K562 (cell line): ENCODE results near the gene POLD3. TPM values are rescaled to one million over a fixed set of nuclear protein-coding genes. Genes with fewer than 3 reads are reported as not detected.

ENCODE experiments used
- ATAC-seq: fragments of 200-7000 bp; cut with Tn5 transposase; 3 replicates; pipeline ENCODE4 v1.9.1; 2020; ENCODE audit warnings: moderate library complexity
- BruUV-seq: library from RNA; stranded (reverse); fragments of 400-500 nt; replicated peaks from 2 replicates; lab custom pipeline; 2021; lab: Mats Ljungman, UMichigan
- CTCF ChIA-PET: fragments of 300-600 bp; formaldehyde crosslinking; extraction: SDS; loops from one replicate; lab custom pipeline; 2021; ENCODE audit warnings: low intra/inter-chr PET ratio; lab: Yijun Ruan, JAX
- POLR2A ChIA-PET: fragments of 300-600, 350-650 bp; sonication (Branson Sonifier 250); formaldehyde crosslinking; extraction: SDS; loops from one replicate; lab custom pipeline; 2021; ENCODE audit warnings: antibody characterized with exemption, inconsistent platforms; lab: Yijun Ruan, JAX
- DNase-seq, 4 experiments: peaks; one replicate each; pipeline versions ENCODE4 v3.0.0 to v3.0.0-alpha.2; 2011 to 2018; ENCODE audit warnings: low spot score in 3 of 4, mixed read lengths in 3 of 4; ENCODE audit errors: extremely low read depth in 1 of 4
- FAIRE-seq: peaks from 2 replicates; lab custom pipeline; 2011; peaks lifted over from hg19 to GRCh38; lab: Jason Lieb, UNC
- H2AFZ ChIP-seq: 2 replicates; pipeline ENCODE4 v1.6.0; 2011; ENCODE audit warnings: low read depth, low read length, control low read depth, inconsistent platforms
- H3K27ac ChIP-seq: fragments of 200-600 bp; 3 replicates; pipeline ENCODE4 v1.8.0; 2011; ENCODE audit warnings: low read depth, mild to moderate bottlenecking, control low read depth, inconsistent platforms, low read length, moderate library complexity, mixed read lengths; ENCODE audit errors: extremely low read depth
- H3K27me3 ChIP-seq, 2 experiments: fragments of 300-600 bp in 1 of 2; 2 replicates in 1 of 2; 3 replicates in 1 of 2; pipeline versions ENCODE4 v1.6.0 to v1.8.0; 2011; ENCODE audit warnings: inconsistent platforms in 2 of 2, low read length in 2 of 2, mild to moderate bottlenecking in 1 of 2, mixed read lengths in 1 of 2, moderate library complexity in 1 of 2; ENCODE audit not compliant: control insufficient read depth in 2 of 2, insufficient read depth in 2 of 2
- H3K36me3 ChIP-seq: fragments of 300-600 bp; 3 replicates; pipeline ENCODE4 v1.8.0; 2011; ENCODE audit warnings: mild to moderate bottlenecking, low read length, inconsistent platforms; ENCODE audit not compliant: control insufficient read depth, insufficient read depth
- H3K4me1 ChIP-seq, 2 experiments: fragments of 200-600 bp in 1 of 2; replicated peaks in 1 of 2; 2 replicates in 1 of 2; 3 replicates in 1 of 2; pipeline versions ENCODE4 v1.5.1 to v1.8.0; 2011; ENCODE audit warnings: inconsistent platforms in 2 of 2, low read length in 2 of 2, mild to moderate bottlenecking in 1 of 2, mixed read lengths in 1 of 2, moderate library complexity in 1 of 2; ENCODE audit not compliant: control insufficient read depth in 2 of 2, insufficient read depth in 2 of 2
- H3K4me2 ChIP-seq: 2 replicates; pipeline ENCODE4 v1.6.1; 2011; ENCODE audit warnings: low read length, control low read depth, inconsistent platforms, mixed read lengths; ENCODE audit not compliant: insufficient read depth
- H3K4me3 ChIP-seq: fragments of 200-600 bp; sonication (generic), shearing (Covaris generic); 2 replicates; pipeline ENCODE4 v1.5.1; 2016; ENCODE audit warnings: control low read depth, inconsistent platforms
- H3K79me2 ChIP-seq: fragments of 200-600 bp; 3 replicates; pipeline ENCODE4 v1.8.0; 2011; ENCODE audit warnings: low read length, inconsistent platforms; ENCODE audit not compliant: control insufficient read depth, insufficient read depth
- H3K9ac ChIP-seq, 2 experiments: 2 replicates each; pipeline versions ENCODE4 v1.6.0 to v1.6.1; 2011; ENCODE audit warnings: low read depth in 2 of 2, low read length in 2 of 2, control low read depth in 1 of 2, inconsistent platforms in 1 of 2, mild to moderate bottlenecking in 1 of 2, mixed read lengths in 1 of 2; ENCODE audit not compliant: insufficient read depth in 1 of 2
- H3K9me1 ChIP-seq: one replicate; pipeline ENCODE4 v1.6.0; 2011; ENCODE audit warnings: inconsistent platforms, mild to moderate bottlenecking, low read length, moderate library complexity; ENCODE audit not compliant: control insufficient read depth, insufficient read depth
- H3K9me3 ChIP-seq: replicated peaks from 2 replicates; pipeline ENCODE4 v1.5.1; 2011; ENCODE audit warnings: low read depth, low read length, inconsistent platforms; ENCODE audit not compliant: control insufficient read depth, insufficient read depth
- H4K20me1 ChIP-seq: replicated peaks from 2 replicates; pipeline ENCODE4 v1.6.1; 2011; ENCODE audit warnings: low read length, inconsistent platforms, mixed read lengths; ENCODE audit not compliant: control insufficient read depth, insufficient read depth
- CTBP1 ChIP-seq: fragments of 450-650 bp; IDR thresholded peaks from 2 replicates; pipeline ENCODE4 v1.6.1; 2016; ENCODE audit warnings: borderline replicate concordance
- FOXM1 ChIP-seq, 2 experiments: fragments of 450-650 bp in 1 of 2; sonication (generic) in 1 of 2; formaldehyde crosslinking in 1 of 2; IDR thresholded peaks; 2 replicates each; pipeline versions ENCODE4 v1.6.1 to v1.9.0; 2017 to 2022; ENCODE audit warnings: low read depth in 2 of 2, mild to moderate bottlenecking in 2 of 2, missing genetic modification reagents in 1 of 2, moderate library complexity in 1 of 2
- GATAD2B ChIP-seq: fragments of 450-650 bp; IDR thresholded peaks from 2 replicates; pipeline ENCODE4 v1.6.1; 2017; ENCODE audit warnings: mild to moderate bottlenecking, borderline replicate concordance
- HMG20A ChIP-seq: fragments of 450-650 bp; formaldehyde crosslinking; conservative IDR thresholded peaks from 2 replicates; pipeline ENCODE4 v1.4.0; 2020; ENCODE audit warnings: mild to moderate bottlenecking, mixed read lengths
- NELFE ChIP-seq: IDR thresholded peaks from 2 replicates; pipeline ENCODE4 v1.6.1; 2011; ENCODE audit warnings: mild to moderate bottlenecking; ENCODE audit not compliant: insufficient read depth, insufficient read length
- NR2C2 ChIP-seq, 2 experiments: fragments of 200-800 bp in 1 of 2; sonication (Bioruptor generic) in 1 of 2; sonication (generic) in 1 of 2; formaldehyde crosslinking in 1 of 2; IDR thresholded peaks; 2 replicates each; pipeline versions ENCODE4 v1.6.1 to v1.8.0; 2016 to 2022; ENCODE audit warnings: mild to moderate bottlenecking in 1 of 2, missing compliant biosample characterization in 1 of 2, missing genetic modification characterization in 1 of 2, missing genetic modification reagents in 1 of 2
- SREBF2 ChIP-seq: sonication (generic); formaldehyde crosslinking; IDR thresholded peaks from 2 replicates; pipeline ENCODE4 v1.4.0; 2020; ENCODE audit warnings: mild to moderate bottlenecking, missing genetic modification reagents
- TEAD4 ChIP-seq, 2 experiments: sonication (generic) in 1 of 2; formaldehyde crosslinking in 1 of 2; IDR thresholded peaks; 2 replicates each; pipeline versions ENCODE4 v1.6.1 to v1.8.0; 2012 to 2022; ENCODE audit warnings: borderline replicate concordance in 1 of 2, inconsistent platforms in 1 of 2, low read length in 1 of 2, mild to moderate bottlenecking in 1 of 2, missing genetic modification reagents in 1 of 2
- YY1 ChIP-seq, 3 experiments: IDR thresholded peaks; 2 replicates each; pipeline ENCODE4 v1.6.1; 2011; ENCODE audit warnings: low read length in 2 of 3, mild to moderate bottlenecking in 2 of 3, moderate library complexity in 2 of 3, borderline replicate concordance in 1 of 3, control low read depth in 1 of 3, low read depth in 1 of 3; ENCODE audit not compliant: insufficient read depth in 3 of 3, insufficient replicate concordance in 2 of 3, control insufficient read depth in 1 of 3, insufficient read length in 1 of 3; ENCODE audit errors: extremely low read depth in 1 of 3
- ZNF76 ChIP-seq: fragments of 250-450 bp; sonication (Bioruptor Pico); IDR thresholded peaks from 2 replicates; pipeline ENCODE4 v1.4.0; 2020; ENCODE audit warnings: mild to moderate bottlenecking, moderate library complexity, borderline replicate concordance
- WGBS: fragments of 100-300 bp; shearing (Covaris generic); methylation state at CpG from one replicate; pipeline ENCODE4 v1.1.6; 2016; ENCODE audit warnings: low coverage, mixed read lengths; ENCODE audit not compliant: insufficient coverage; ENCODE audit errors: missing lambda C conversion rate; 5-methylcytosine and 5-hydroxymethylcytosine counted together
- in situ Hi-C: fragments of 300-500 bp; cut with MboI; formaldehyde crosslinking; loops from 4 replicates; pipeline ENCODE4 v1.15.0; 2018; ENCODE audit warnings: inconsistent platforms, mixed read lengths
- intact Hi-C: fragments of 100-400 bp; cut with micrococcal nuclease; formaldehyde crosslinking; loops from 2 replicates; pipeline ENCODE4 v1.14.2; 2022
- polyA plus RNA-seq, 8 experiments: library from polyadenylated mRNA; depleted of rRNA in 4 of 8; stranded (reverse) in 5 of 8; unstranded in 3 of 8; fragments of >200 nt; fragmentation: Nextera tagmentation in 2 of 8; fragmentation: Illumina TruSeq in 1 of 8; extraction: Ambion mirVana in 2 of 8; extraction: Trizol in 1 of 8; gene quantifications; 2 replicates each; pipeline versions ENCODE4 v1.2.1 to v1.2.3, GENCODE V29; 2011 to 2014; ENCODE audit warnings: inconsistent platforms in 1 of 8, missing spikeins in 1 of 8
- total RNA-seq, 7 experiments: library from RNA; depleted of rRNA in 6 of 7; stranded (reverse); fragments of >200 nt in 6 of 7; fragmentation: Illumina TruSeq in 2 of 7; extraction: Trizol in 2 of 7; gene quantifications; 2 replicates each; pipeline versions ENCODE4 v1.2.1 to v1.2.3, GENCODE V29; 2011 to 2021; ENCODE audit warnings: low replicate concordance in 1 of 7
- TF ChIP-seq, protein P1 (sequence below), 3 experiments: fragments of 200-800 bp in 1 of 3; sonication (Bioruptor generic) in 1 of 3; sonication (generic) in 1 of 3; formaldehyde crosslinking in 1 of 3; IDR thresholded peaks; 2 replicates each; pipeline versions ENCODE4 v1.6.1 to v1.8.0; 2016 to 2022; ENCODE audit warnings: mild to moderate bottlenecking in 2 of 3, missing compliant biosample characterization in 2 of 3, missing genetic modification characterization in 2 of 3, missing genetic modification reagents in 1 of 3
- TF ChIP-seq, protein P2 (sequence below): sonication (generic); formaldehyde crosslinking; IDR thresholded peaks from 2 replicates; pipeline ENCODE4 v1.8.1; 2023; ENCODE audit warnings: missing genetic modification reagents, mild to moderate bottlenecking, borderline replicate concordance

Gene POLD3
- total and polyA plus RNA-seq, 9 of the 15 experiments (the other 6 are each of a cell fraction or from before 2014, with no cell fraction given) = 10.6 to 40.1 (median 24.6) TPM

DNA sequence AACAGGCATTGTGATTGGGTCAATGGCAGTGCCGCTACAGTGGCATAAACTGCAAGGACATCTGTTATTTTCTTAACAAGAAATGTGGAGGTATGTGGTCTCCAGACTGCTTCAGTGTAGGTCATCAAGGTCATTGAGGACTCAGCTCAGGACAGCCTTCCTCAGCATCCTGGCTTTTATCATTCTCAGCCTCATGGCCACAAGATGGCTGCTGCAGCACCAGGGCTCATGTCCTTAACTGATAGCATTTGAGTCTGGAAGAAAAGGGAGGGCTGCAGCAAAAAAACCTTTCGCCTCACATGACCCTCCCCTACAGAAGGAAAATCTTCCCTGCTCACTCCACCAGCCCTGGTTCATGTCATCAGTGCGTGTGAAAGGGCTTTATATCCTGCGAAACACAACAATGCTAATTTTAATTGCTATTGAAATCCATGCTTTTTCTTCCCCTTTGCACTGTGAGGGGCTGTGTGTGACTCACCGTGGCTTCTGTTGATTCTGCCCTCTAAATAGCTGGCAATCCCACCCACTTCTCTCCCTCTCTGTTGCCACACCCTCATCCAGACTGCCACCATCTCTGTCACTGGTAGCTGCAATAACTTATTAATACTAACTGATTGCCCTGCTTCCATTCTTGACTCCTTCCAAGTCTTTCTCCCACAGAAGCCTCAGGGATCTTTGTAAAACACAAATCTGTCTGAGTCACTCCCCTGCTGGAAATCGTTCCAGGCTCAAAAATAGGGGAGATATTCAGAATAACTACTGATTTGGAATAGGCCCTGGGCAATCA is 95.0 kb downstream of the POLD3 start:
- BruUV-seq = no TSS peak
- ChIA-PET CTCF (no interaction called here), POLR2A (interaction anchor here (0.8 to 1.7 kb wide), 3 partner anchors 13 to 15 kb away, joined by 3 to 4 read pairs (median 3); no protein-coding TSS in a partner anchor)
- Histone ChIP-seq H3K79me2 (no peaks in the 10 kb centered on the region), H2AFZ (peak overlapping the region; percentile 32; the same call in 1 of the 2 replicates), H3K9me3 (no peaks in the 10 kb centered on the region), H3K27me3 (peaks cover 0 to 4% of the 10 kb centered on the region in 2 experiments; a peak in 1 of 5 replicates), H3K9ac (no peak overlapping the region), H3K4me2 (no peak overlapping the region), H3K9me1 (no peaks in the 10 kb centered on the region), H3K4me1 (no peaks in the 10 kb centered on the region; a peak in 2 of 5 replicates), H4K20me1 (no peaks in the 10 kb centered on the region), H3K4me3 (no peak overlapping the region), H3K27ac (no peak overlapping the region), H3K36me3 (no peaks in the 10 kb centered on the region)
- intact Hi-C loops = no loop called here
- peak; percentile 64 for ATAC-seq
- WGBS = 34% methylated on average over 6 of the region's 6 CpGs
- DNase-seq = peak in 1 of 4 experiments; percentile 53
- FAIRE-seq = peak; percentile 75
- in situ Hi-C loops = loop anchor here (5.0 kb wide), 1 partner anchor 55 kb away; no protein-coding TSS in a partner anchor
- TF ChIP-seq SREBF2 (CRISPR knock-in tag) = no peak
- TF ChIP-seq NR2C2 (CRISPR knock-in tag; IDR thresholded peaks at IDR 0.05) = no peak
- TF ChIP-seq NR2C2 (tag; IDR thresholded peaks at IDR 0.05) = no peak
- no peak for TF ChIP-seq HMG20A (CRISPR knock-in tag)
- TF ChIP-seq TEAD4 (IDR thresholded peaks at IDR 0.05; ENCODE audit: low read length) = 0 out of 2 replicates have a peak, but pooled peaks have one; percentile 16
- TF ChIP-seq TEAD4 (CRISPR knock-in tag; IDR thresholded peaks at IDR 0.05; ENCODE audit: borderline replicate concordance) = no peak
- TF ChIP-seq, protein P1, sequence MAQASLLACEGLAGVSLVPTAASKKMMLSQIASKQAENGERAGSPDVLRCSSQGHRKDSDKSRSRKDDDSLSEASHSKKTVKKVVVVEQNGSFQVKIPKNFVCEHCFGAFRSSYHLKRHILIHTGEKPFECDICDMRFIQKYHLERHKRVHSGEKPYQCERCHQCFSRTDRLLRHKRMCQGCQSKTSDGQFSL (CRISPR knock-in tag; IDR thresholded peaks at IDR 0.05) = no peak
- TF ChIP-seq, protein P1 (tag; IDR thresholded peaks at IDR 0.05) = no peak
- peak in 1 of 3 experiments; percentile 86 for TF ChIP-seq YY1 (IDR thresholded peaks at IDR 0.05; ENCODE audit: borderline replicate concordance in 1 of 3, control insufficient read depth in 1 of 3, extremely low read depth in 1 of 3, insufficient read depth in 3 of 3, insufficient read length in 1 of 3, insufficient replicate concordance in 2 of 3, low read depth in 1 of 3, low read length in 2 of 3)
- TF ChIP-seq FOXM1 (IDR thresholded peaks at IDR 0.05; ENCODE audit: low read depth) = no peak
- TF ChIP-seq FOXM1 (CRISPR knock-in tag; IDR thresholded peaks at IDR 0.05; ENCODE audit: low read depth) = no peak
- TF ChIP-seq NELFE = no peak
- TF ChIP-seq, protein P2, sequence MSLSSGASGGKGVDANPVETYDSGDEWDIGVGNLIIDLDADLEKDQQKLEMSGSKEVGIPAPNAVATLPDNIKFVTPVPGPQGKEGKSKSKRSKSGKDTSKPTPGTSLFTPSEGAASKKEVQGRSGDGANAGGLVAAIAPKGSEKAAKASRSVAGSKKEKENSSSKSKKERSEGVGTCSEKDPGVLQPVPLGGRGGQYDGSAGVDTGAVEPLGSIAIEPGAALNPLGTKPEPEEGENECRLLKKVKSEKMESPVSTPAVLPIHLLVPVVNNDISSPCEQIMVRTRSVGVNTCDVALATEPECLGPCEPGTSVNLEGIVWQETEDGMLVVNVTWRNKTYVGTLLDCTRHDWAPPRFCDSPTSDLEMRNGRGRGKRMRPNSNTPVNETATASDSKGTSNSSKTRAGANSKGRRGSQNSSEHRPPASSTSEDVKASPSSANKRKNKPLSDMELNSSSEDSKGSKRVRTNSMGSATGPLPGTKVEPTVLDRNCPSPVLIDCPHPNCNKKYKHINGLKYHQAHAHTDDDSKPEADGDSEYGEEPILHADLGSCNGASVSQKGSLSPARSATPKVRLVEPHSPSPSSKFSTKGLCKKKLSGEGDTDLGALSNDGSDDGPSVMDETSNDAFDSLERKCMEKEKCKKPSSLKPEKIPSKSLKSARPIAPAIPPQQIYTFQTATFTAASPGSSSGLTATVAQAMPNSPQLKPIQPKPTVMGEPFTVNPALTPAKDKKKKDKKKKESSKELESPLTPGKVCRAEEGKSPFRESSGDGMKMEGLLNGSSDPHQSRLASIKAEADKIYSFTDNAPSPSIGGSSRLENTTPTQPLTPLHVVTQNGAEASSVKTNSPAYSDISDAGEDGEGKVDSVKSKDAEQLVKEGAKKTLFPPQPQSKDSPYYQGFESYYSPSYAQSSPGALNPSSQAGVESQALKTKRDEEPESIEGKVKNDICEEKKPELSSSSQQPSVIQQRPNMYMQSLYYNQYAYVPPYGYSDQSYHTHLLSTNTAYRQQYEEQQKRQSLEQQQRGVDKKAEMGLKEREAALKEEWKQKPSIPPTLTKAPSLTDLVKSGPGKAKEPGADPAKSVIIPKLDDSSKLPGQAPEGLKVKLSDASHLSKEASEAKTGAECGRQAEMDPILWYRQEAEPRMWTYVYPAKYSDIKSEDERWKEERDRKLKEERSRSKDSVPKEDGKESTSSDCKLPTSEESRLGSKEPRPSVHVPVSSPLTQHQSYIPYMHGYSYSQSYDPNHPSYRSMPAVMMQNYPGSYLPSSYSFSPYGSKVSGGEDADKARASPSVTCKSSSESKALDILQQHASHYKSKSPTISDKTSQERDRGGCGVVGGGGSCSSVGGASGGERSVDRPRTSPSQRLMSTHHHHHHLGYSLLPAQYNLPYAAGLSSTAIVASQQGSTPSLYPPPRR (CRISPR knock-in tag) = no peak
- no peak for TF ChIP-seq ZNF76 (CRISPR knock-in tag)
- TF ChIP-seq CTBP1 = no peak
- no peak for TF ChIP-seq GATAD2B
